ENCODE measurements around the gene PIBF1. TPM values are rescaled to one million over a fixed set of nuclear protein-coding genes. Genes with fewer than 3 reads are reported as not detected.

PIBF1 gene
- total RNA-seq (25.1 and 32.6 TPM in 2 replicates), polyA plus RNA-seq (8.7 and 9.6 TPM in 2 replicates), polyA minus RNA-seq (ENCODE audit: low replicate concordance) (0.44 and 1.3 TPM in 2 replicates)
- polyA plus RNA-seq (2012) = 6.4 and 10.3 TPM in 2 replicates

GRCh38 chr13:72781451-72782439 is at the start of gene PIBF1, which contains the start of gene DIS3:
TSS of gene PIBF1 (plus strand) at chr13:72782133. CDS start at chr13:72783470, 1,337 bp downstream.
TSS of gene DIS3 (minus strand) at chr13:72781900. CDS start at chr13:72781832, 68 bp downstream.
- H3K27me3 ChIP-seq (ENCODE audit: control insufficient read depth, insufficient read depth, low read length) = no peaks in the 10 kb centered on the region
- H3K79me2 ChIP-seq (ENCODE audit: control insufficient read depth, insufficient read depth, low read length) = peaks cover 73% of the 10 kb centered on the region
- peak within 1 kb of the TSS; percentile 83 for H3K27ac ChIP-seq (ENCODE audit: insufficient read depth, low read length)
- no peaks in the 10 kb centered on the region for H3K9me3 ChIP-seq (ENCODE audit: control insufficient read depth, insufficient read depth, low read depth, low read length)
- TF ChIP-seq CTCF (conservative IDR thresholded peaks at IDR 0.05 in 1 of 2, IDR thresholded peaks at IDR 0.05 in 1 of 2; ENCODE audit: low read depth in 1 of 2, low read length in 2 of 2) (no peak), EZH2 (IDR thresholded peaks at IDR 0.05; ENCODE audit: low read length, missing control alignments) (no peak)
- peak within 1 kb of the TSS; percentile 97 for H3K4me2 ChIP-seq (ENCODE audit: extremely low read depth, insufficient read depth, low read length)
- peak; percentile 98 for DNase-seq (ENCODE audit: low read depth in 2 of 2)
- peaks cover 5% of the 10 kb centered on the region for H3K36me3 ChIP-seq (ENCODE audit: control insufficient read depth, insufficient read depth, low read length)
- H3K4me3 ChIP-seq (replicated peaks in 1 of 4; ENCODE audit: control extremely low read depth in 1 of 4, insufficient read depth in 1 of 4, low read depth in 3 of 4, low read length in 4 of 4) = peak within 1 kb of the TSS; percentile 81 to 98 (median 88)
- no peaks in the 10 kb centered on the region for H4K20me1 ChIP-seq (ENCODE audit: control insufficient read depth, extremely low read depth, insufficient read depth, low read length)
- H3K4me1 ChIP-seq (ENCODE audit: control insufficient read depth, extremely low read depth, insufficient read depth, low read length) = peaks cover 6% of the 10 kb centered on the region
- peak within 1 kb of the TSS; percentile 82 for H3K9ac ChIP-seq (ENCODE audit: insufficient read depth, low read length)
- H2AFZ ChIP-seq (ENCODE audit: low read length) = peak within 1 kb of the TSS; percentile 92

- no peaks in the 10 kb centered on the region for H3K4me1 ChIP-seq (ENCODE audit: control insufficient read depth, extremely low read depth, insufficient read depth, low read length)
Measured at GRCh38 chr13:72737033-72737432, 44.9 kb upstream of the PIBF1 start.

More at GRCh38 chr13:72737033-72737432, 44.9 kb upstream of the PIBF1 start:
- no peak overlapping the region for H3K4me2 ChIP-seq (ENCODE audit: extremely low read depth, insufficient read depth, low read length)
- H3K27me3 ChIP-seq (ENCODE audit: control insufficient read depth, insufficient read depth, low read length) = no peaks in the 10 kb centered on the region
- no peak overlapping the region for H3K4me3 ChIP-seq (replicated peaks in 1 of 4; ENCODE audit: control extremely low read depth in 1 of 4, insufficient read depth in 1 of 4, low read depth in 3 of 4, low read length in 4 of 4)
- no peak for DNase-seq (ENCODE audit: low read depth in 2 of 2)
- no peak overlapping the region for H3K27ac ChIP-seq (ENCODE audit: insufficient read depth, low read length)
- TF ChIP-seq EZH2 (IDR thresholded peaks at IDR 0.05; ENCODE audit: low read length, missing control alignments) = no peak
- TF ChIP-seq CTCF (conservative IDR thresholded peaks at IDR 0.05 in 1 of 2, IDR thresholded peaks at IDR 0.05 in 1 of 2; ENCODE audit: low read depth in 1 of 2, low read length in 2 of 2) = no peak
- H3K79me2 ChIP-seq (ENCODE audit: control insufficient read depth, insufficient read depth, low read length) = peaks cover 2% of the 10 kb centered on the region
- H2AFZ ChIP-seq (ENCODE audit: low read length) = no peak overlapping the region
- H3K9me3 ChIP-seq (ENCODE audit: control insufficient read depth, insufficient read depth, low read depth, low read length) = no peaks in the 10 kb centered on the region
- no peak overlapping the region for H3K9ac ChIP-seq (ENCODE audit: insufficient read depth, low read length)
- H4K20me1 ChIP-seq (ENCODE audit: control insufficient read depth, extremely low read depth, insufficient read depth, low read length) = no peaks in the 10 kb centered on the region
- H3K36me3 ChIP-seq (ENCODE audit: control insufficient read depth, insufficient read depth, low read length) = peaks cover 5% of the 10 kb centered on the region

All from fibroblast of lung (primary cell).